Measurements from ENCODE around the gene MCF2L. TPM values are rescaled to one million over a fixed set of nuclear protein-coding genes. Genes with fewer than 3 reads are reported as not detected.

Gene MCF2L
- total RNA-seq, 1 experiment from 2014 or later = not detected

DNA sequence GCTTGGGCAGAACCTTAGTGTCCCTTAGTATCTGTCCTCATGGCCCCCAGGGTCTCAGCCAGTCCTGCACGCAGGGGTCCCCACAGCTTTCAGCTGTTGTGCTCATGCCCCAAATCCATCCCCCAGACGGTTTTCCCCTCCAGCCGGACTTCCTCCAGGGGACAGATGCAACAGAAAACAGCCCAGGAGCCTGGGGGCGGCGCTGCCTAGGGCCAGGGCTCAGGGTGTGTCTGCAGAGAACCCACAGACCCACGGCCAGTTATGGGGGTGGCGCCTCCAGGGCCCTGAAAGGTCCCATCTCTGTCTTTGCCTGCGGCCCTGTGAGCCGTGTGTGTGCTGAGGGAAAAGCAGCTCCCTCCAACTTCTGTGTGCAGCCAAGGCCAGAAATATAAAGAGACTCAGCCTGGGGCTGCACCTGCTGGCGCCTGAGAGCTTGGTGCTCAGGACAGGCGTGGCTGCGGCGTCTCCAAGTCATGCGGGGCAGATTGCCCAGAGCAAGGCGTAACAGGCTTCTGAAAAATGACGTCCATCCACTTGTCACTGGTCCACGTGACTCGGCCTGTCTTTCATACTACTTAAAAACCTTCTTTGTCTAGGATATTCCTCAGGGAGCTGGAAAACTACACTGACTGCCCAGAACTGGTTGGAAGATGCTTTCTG, 114.5 kb downstream of the MCF2L start:
- peak; percentile 42 for DNase-seq (ENCODE audit: low read depth)

DNA sequence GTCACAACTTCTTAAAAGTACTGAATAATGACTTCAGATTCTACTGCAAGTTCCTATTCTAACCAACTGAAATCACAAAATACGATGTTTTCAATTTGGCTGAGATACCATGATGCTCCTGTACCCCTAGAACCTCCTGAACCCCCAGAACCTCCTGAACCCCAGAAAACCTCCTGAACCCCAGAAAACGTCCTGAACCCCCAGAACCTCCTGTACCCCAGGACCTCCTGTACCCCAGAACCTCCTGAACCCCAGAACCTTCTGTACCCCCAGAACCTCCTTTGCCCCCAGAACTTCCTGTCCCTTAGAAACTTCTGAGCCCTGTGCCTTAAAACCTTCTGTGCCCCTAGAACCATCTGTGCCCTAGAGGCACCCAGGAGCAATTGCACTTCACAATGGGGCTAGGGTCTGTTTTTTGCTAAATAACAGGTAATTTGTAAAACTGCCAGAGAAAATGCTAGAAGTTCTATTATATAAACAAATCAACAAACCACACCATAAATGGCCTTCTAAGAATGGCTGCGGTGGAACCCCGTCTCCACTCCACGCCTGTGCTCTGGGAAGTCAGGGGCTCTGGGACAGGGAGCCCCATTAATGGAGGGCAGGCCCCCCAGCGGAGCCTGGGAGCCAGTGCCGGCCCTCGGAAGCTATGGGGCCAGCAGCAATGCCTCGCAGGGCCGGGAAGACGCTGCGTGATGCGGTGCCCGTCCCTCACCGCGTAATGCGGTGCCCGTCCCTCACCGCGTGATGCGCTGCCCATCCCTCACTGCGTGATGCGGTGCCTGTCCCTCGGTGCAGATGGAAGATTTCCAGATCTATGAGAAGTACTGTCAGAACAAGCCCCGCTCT, 115.3 kb downstream of the MCF2L start:
- DNase-seq (ENCODE audit: low read depth) = no peak

DNA sequence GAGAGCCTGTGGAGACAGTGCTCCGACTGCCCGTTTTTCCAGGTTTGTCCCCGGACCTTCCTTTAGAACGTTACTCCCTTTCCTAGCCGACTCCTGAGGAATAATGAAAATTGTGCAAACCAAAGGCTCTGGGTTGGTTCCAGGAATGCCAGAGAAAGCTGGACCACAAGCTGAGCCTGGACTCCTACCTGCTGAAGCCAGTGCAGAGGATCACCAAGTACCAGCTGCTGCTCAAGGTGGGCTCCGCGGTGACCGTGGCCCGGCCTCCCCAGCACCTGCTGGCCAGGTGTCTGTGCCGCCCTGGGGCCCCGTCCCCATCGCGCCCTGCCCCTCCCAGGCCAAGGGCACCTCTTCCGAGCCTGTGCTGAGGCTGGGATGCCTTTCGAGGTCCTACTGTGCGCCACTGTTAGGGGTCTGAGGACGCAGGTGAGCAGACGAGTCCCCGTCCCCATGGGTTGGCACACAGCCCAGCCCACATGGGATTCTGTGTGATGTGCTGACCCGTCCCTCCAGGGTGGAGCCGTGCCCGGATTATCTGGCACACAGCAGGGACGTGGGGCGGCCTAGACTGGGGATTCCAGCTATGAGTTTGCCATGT, 116.0 kb downstream of the MCF2L start:
- no peak for DNase-seq (ENCODE audit: low read depth)

DNA sequence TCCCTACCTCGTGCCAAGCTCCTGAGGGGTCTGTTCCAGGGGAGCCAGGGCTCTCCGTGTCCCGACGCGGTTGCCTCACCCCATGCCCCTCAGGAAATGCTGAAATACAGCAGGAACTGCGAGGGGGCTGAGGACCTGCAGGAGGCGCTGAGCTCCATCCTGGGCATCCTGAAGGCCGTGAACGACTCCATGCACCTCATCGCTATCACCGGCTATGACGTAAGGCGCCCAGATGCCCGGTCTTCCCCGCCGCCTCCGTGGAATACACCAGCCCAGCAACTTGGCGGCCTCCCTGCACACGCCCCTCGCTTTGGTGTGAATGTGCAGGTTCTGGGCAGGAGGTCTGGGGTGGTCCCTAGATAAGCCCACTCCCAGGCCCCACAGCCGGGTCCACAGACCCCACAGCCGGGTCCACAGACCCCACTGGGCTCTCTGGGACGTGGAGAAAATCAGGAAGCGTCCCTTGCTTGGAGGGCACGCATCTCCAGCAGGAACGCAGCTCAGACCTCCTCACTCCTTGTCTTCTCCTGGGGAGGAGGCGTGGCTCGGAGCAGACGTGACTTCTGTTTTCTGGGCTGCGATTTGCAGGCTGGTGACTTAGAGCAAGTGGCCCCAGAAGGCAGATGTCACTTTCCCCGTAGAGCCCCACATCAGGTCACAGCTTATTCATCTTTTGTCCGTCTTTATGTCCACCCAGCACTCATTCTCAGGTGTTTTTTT, 117.2 kb downstream of the MCF2L start:
- DNase-seq (ENCODE audit: low read depth) = no peak

DNA sequence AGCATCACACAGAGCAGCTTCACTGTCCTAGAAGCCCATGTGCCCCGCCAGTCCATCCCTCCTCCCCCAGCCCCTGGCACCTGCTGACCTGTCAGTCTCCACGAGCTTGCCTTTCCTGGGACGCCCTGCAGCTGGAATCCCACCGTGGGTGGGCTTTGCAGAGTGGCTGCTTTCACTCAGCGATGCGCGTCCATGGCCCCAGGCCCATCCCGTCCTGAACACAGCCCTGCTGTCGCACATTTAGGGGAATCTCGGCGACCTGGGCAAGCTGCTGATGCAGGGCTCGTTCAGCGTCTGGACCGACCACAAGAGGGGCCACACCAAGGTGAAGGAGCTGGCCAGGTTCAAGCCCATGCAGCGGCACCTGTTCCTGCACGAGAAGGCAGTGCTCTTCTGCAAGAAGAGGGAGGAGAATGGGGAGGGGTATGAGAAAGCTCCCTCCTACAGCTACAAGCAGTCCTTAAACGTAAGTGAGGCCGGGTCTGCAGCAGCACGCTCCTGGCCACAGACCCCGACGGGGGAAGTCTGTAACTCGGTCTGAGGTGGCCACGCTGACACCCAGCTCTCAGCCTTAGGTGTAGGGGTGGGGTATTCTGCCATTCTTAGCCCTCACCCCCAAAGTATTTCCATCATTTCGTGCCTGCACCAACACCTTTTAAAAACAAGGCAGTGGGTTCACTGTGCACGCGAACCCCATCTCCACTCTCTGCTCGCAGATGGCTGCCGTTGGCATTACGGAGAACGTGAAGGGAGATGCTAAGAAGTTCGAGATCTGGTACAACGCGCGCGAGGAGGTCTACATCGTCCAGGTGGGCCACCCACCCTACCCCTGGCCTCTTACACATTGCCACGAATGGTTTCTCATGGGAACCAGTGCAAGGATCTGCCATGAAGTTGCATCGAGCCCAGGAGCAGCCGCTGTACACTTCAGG, 118.2 kb downstream of the MCF2L start:
- DNase-seq (ENCODE audit: low read depth) = no peak

DNA sequence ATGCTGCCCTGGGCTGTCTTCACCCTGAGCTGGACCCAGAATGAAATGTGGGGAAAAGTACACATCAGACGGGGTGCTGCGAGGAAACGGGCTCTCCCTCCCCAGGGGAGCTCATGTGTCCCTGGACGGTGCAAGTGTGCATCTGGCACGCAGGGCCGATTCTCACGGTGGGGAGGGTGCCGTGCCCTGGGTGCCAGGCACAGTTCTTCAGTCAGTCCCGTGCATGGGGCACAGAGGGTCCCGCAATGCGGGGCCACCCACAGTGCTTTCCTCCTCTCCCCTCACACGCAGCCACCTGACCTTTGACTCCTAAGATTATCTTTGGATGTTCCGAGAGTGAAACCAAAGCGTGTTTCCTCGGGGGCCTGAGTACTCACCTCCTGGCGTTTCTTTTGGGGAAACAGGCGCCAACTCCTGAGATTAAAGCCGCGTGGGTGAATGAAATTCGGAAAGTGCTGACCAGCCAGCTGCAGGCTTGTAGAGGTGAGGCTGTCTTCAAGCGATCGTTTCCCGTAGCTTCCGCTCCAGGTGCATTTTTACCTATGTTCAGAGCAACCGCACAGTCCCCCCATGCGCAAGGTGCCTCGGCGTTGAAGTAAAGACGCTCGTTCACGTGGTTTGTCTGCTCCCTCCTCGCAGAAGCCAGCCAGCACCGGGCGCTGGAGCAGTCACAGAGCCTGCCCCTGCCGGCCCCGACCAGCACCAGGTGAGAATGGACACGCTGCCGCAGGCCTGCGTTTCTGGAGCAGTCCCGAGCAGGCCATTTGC, 119.1 kb downstream of the MCF2L start:
- DNase-seq (ENCODE audit: low read depth) = no peak

DNA sequence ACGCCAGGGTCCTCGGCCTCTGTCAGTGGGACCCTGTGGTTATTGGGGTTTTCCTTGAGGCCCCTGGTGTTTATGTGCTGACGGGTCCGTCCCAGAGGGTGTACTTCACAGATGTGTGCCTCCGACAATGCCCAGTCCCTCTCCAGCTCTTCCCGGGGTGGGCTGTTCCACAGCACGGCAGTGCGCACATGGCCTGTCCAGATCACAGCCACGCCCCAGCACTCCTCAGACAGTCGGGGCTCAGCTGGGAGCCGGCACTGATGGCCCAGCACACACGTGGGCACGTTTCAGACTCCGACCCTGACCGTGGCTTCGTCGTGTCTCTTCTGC, 119.6 kb downstream of the MCF2L start:
- DNase-seq (ENCODE audit: low read depth) = no peak

DNA sequence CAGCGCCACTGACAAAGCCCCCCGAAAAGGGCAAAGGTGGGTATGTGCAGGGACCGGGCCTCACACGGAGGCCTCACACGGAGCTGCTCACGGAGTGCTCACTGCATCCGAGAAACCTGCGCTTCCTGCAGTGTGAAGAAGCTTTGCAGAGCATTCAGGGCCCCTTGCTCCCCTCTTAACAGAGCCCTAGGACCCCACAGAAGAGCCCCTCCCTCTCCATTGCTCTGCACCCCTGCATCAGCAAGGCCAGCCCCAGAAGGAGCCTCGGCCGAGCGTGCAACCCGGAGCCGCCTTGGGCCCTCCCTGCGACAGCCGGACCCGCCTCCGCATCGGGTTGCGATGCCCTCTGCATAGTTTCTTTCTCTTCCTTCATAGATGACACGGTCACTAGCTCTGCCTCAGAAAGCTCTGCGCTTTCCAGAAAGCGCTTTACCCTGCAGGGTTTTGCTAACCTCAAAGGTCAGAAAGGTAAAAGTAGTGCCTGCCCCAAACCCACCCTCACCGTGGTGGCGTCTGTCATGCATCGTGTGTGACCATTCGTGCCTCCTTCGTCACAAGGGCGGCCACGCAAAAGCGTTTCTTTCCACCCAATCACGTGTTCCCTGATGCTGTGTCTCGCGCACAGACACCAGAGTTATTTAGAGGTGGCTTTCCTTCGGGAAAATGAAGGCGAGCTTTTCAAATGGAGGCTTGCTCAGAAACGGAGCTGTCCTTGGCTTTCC, 120.8 kb downstream of the MCF2L start:
- DNase-seq (ENCODE audit: low read depth) = no peak

DNA sequence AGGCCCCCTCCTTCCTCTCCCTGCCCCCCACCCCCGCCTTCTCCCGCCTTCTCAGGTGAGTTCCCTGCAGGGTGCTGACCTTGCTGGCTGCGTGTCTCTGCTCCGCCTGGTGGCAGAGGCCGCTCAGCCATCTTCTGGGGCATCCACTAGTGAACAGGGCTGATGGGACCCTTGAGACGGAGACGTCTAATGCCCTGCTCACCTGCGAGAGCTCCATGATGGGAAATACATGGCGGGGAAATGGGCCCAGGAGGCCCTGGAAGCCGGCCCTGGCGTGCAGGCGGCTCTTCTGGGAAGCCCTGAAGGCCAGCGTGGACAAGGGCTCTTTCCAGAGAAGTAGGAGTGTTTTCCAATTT, 121.4 kb downstream of the MCF2L start:
- DNase-seq (ENCODE audit: low read depth) = no peak

DNA sequence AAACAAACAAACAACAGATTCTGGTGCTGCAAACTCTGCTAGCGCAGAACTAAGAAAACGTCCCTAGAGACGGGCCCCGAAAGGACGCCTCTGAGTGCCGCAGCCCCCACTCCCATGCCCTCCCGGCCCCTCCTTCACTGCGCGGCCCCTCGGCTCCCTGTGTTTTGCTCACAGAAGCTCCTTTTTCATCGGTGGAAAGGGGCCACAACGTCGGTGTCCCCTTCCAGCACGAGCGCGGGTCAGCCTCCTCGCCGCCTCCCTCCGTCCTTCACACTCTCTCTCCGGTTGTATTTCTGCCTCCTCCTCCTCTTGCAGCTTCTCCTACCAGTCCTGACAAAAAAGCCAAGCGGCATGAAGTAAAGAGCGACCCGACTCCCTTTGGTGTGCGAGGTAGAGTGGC, 121.8 kb downstream of the MCF2L start:
- DNase-seq (ENCODE audit: low read depth) = no peak

DNA sequence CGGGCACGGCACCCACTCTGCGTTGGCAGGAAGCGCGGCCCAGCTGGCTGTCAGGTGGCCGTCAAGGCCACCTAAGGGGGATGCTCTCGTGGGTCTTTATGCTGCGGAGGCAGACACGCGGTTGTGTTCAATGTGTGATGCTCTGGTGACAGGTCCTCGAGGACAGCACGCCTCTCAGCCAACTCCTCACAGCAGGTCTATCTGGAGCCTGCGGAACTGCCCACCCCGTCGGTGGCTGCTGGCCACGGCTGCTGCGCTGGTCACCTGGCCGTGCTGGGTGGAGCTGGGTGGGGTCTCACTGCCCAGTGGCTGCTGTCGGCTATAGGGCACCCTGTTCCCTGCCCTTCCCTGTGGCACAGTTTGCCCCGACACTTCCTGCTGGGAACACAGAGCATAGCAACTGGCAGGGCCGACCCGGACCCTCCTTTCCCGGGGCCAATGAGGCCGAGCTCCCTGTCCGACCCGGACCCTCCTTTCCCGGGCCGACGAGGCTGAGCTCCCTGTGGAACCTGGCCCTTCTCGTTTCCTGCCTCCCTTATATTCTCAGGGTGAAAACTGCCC, 122.3 kb downstream of the MCF2L start:
- DNase-seq (ENCODE audit: low read depth) = no peak

DNA sequence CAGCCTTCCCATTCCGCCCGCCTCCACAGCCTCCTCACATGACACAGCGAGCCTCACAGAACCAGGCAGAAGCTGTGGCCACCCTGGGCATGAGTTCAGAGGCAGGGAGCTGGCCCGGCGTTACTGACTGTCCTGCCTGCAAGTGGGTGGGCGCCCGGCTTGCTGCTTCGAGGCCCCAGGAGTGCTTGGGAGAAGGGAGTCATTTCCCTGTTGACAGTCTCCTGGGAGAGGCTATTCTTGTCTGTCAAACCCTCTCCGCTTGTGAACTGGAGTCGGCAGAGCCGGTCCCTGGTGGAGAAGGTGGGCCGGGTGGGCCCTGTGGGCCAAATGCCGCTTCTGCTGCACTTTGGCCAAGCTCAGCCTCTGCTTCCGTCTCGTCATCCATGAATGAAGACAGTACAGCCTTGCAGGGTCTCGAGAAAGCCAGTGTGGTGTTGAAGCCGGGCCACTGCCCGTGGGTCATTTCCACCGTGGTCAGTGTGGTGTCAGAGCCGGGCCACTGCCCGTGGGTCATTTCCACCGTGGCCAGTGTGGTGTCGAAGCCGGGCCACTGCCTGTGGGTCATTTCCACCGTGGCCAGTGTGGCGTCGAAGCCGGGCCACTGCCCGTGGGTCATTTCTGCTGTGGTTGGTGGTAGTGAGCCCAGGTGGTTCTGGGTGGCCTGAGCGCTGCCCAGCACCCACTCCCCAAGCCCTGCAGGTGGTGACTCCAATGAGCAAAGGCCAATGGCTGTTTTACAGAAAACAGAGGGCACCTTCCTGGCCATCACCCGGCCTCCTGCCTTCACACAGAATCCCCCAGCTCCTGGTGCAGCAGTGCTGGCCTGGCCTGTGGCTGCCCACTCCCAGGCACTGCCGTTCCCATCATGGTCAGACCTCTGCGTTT, 123.1 kb downstream of the MCF2L start:
- DNase-seq (ENCODE audit: low read depth) = no peak

DNA sequence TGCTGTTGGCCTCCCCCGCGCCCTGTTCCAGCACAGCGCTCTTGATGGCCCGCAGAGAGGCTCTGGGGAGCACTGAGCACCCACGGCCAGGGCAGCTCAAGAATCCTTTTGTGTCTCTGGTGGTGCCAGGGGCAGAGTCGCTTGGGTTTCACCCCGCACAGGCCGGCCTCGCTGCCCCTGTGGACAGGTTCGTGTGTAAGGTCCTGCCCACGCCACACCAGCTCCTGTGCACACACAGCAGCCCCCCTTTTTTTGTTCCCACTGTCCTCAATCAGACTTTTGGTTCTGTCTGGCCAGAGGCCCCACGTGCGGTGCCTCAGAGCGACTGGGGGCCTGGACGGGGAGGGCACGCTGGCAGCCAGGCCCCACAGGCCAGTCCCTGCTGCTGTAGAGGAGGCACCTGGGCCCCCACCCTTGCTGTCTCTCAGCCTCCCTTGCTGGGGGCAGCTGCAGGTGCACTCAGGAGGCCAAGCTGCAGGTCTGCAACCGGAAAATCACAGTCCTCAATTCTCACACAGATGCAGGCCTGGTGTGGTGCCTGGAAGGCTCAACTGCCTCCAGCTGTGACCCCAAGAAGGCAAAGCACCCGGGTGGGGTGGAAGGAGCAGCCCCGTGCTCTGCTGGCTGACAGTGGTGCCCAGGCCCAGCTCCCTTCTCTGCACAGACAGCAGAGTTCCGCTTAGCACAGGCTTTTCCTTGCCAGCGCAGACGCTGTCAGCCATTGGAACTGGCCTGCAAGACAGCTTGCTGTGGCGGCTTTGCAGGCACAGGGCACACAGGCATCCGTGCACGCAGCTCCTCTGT, 124.0 kb downstream of the MCF2L start:
- DNase-seq (ENCODE audit: low read depth) = no peak

DNA sequence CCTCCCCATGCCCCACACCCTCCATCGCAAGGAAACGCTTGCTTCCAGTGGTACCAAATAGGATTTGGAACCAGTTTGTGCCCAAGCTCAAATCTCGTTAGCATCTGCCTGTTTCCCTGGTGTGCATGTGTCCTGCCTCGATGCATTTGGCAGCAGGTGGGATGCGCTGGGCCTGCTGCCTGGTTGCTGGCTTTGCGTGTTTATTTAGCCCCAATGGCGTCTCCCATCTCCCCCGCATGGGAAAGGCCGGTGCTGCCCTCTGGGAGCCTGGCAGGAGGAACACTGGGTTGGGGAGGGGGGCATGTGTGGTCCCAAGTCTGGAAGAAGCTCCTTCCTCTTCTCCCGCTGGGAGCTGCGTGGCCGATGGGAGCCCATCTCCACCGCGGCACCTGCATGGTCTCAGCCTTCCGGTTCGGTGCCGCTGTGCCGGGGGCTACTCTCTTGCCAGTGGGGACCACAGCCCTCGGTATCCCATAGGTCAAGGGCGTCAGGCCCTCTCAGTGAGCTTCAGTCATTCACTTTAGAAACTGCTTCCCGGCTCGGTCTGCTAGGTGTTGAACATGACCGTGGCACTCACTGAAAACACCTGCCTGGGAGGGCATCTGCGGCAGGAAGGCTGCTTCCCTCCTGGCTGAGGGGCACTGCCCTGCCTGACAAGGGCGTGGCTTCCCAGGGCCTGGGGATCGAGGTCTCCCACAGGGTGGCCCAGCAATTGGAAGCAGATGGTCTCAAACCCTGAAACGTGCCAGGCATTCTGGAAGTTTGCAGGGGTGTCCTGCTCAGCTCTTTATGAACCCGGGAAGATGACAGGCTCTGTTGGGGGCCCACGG, 124.8 kb downstream of the MCF2L start:
- DNase-seq (ENCODE audit: low read depth) = no peak

DNA sequence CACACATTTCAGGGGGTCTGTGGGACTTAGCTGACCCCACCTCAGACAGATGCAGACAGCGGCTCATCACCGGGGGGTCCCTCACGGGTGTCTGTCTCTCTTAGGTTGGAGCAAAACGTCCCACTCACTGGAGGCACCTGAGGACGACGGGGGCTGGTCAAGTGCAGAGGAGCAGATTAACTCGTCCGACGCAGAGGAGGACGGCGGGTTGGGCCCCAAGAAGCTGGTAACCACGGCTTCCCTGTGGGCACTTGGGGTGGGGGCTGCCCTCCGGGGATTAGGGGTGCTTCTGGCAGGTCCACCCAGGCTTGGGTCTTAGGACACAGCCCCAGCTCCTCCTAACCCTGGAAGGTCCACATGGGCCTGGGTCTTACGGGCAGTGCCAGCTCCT, 125.4 kb downstream of the MCF2L start:
- DNase-seq (ENCODE audit: low read depth) = no peak

DNA sequence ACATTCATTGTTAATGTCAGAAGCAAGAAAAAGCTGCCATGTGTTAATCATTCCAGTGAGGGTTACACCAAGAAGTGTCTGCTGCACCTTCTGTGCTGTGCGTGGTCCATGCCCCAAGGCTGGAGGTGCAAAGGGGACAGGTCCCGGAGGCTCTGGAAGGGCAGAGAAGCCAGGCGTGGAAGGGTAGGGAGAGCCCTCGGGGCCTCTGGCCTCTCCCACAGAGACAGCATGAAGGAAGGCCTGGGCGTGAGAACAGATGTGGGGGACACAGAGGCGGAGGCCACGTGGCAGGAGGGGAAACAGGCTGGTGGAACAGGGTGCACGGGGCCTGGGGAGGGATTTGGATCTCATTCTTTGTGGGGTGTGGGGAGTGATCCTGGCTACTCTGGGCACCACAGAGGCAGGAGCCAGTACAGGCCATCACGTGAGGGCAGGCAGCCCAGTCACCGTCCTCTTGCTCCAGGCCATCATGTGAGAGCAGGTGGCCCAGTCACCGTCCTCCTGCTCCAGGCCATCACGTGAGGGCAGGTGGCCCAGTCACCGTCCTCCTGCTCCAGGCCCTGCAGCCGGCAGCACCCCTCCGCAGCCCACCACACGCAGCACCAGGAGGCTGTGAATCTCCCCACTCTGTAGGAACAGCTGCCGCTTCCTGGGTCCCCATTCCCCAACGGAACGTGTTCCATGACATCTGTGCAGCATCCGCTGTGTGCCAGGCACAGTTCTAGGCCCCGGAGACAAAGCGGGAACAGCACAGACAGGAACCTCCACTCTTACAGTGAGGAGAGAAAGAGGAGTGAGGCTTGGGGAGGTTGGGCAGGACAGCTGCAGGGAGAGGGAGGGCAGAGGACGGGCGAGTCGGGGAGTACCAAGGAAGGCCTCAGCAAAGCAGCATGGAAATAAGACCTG, 126.4 kb downstream of the MCF2L start:
- no peak for DNase-seq (ENCODE audit: low read depth)
